ENCODE data around the gene OSGEPL1.
A peak's percentile ranks its signal among the peaks of the same experiment; 100 is the strongest.
"Not testable (repeated sequence)": the region's sequence is repeated elsewhere in the genome, so short reads cannot be mapped to it uniquely, and the experiment has no call there.

The OSGEPL1 gene

DNA sequence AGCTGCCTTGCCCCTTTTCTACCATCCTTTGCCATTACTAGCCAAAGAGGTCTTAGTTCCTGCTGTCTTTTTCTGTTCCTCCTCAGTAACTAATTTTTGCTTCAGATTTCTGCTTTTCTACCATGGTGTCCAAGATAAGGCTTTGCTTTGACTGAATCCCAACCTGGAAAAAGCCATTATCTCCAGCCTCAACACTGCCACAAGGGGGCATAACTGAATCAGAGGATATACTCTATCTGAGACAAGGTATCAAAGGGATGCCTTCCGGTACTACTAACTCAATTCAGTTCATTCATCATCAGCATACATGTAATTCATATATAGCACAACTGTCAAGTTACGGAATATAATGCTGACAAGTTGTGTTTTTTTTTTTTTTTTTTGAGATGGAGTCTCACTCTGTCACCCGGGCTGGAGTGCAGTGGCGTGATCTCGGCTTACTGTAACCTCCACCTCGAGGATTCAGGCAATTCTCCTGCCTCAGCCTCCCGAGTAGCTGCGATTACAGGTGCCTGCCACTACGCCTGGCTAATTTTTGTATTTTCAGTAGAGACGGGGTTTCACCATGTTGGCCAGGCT, 11.4 kb downstream of the OSGEPL1 start:
- peak; percentile 57 to 58 for DNase-seq

DNA sequence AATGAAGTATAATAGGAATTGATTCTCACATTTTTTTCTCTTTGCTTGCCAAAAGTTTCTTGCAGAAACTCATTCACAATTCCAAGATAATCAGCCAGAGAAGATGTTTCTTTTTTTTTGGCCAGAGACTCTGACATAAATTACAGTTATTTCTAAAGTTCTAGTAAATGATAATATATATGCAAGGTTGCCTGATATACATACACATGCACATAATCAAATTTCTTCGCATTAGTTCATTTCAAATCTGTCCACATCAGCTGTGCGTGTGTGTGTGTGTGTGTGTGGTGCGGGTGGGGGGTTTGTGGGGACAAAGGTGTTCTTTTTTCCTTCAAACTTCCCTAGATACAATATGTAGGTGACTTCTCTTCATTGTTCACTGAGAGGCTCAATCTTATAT, 33.2 kb downstream of the OSGEPL1 start:
- no peak for DNase-seq

DNA sequence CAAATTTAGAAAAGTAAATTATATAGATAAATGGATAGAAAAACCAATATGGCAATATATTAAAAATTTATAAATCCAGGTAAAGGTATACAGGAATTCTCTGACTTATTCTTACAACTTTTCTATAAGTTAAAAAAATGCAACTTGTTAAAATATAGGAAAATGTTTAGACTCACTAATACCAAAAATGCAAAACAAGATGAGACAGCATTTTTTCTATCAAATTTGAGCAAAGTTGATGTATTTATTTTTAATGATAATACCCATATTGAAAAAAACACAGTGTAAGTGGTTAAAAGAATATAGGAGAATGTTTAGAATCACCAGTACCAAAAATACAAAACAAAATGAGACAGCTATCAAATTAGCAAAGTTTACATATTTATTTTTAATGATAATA, 35.7 kb downstream of the OSGEPL1 start:
- DNase-seq: no peak

DNA sequence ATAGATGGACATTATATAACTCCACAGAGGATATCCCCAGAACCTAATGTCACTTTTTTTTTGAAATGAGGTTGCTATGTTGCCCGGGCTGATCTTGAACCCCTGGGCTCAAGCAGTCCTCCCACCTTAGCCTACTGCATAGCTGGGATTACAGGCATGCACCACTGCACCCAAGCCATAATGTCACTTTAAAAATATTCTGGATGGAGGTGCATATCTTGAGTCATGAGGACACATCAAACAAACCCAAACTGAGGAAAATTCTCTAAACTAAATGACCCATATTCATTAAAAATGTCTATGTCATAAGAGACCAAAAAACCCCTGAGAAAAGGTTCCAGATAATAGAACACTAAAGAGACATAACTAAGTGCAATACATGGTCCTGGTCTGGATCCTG, 36.3 kb downstream of the OSGEPL1 start:
- DNase-seq: no peak

DNA sequence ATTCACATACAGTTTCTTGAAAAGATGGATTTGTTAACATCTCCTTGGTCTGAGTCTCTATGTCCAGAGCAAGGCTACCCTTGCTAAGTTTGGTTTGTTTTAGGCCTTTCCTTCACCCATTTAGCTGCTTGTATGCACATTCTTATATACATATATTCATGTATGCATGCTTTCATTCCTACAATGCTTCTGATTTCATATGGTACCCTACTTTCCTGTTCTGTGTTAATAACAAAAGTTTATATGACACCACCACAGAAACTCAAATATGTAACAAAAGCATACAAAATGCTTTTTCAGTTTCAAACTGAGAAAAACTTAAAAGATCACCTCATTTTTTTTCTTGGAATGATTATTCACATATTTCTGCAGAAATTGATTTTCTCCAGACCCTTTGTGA, 39.4 kb downstream of the OSGEPL1 start:
- DNase-seq: no peak

DNA sequence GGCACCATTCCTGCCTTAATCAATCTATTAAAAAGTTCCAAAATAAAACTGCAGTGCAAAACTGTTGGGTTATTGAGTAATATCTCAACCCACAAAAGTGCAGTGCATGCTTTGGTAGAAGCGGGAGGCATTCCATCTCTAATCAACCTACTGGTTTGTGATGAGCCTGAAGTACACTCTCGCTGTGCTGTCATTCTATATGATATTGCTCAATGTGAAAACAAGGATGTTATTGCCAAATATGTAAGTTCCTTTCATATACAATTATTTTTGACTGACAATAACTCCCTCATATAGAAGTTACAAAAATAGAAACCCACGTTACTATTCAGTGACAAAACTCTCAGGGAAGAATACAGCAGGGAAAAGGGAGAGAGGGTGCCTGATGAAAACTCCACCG, 43.0 kb downstream of the OSGEPL1 start:
- DNase-seq: peak; percentile 51 to 69

DNA sequence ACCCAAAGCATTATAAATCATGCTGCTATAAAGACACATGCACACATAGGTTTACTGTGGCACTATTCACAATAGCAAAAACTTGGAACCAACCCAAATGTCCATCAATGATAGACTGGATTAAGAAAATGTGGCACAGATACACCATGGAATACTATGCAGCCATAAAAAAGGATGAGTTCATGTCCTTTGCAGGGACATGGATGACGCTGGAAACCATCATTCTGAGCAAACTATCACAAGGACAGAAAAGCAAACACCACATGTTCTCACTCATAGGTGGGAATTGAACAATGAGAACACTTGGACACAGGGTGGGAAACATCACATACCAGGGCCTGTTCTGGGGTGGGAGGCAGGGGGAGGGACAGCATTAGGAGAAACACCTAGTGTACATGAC, 45.0 kb downstream of the OSGEPL1 start:
- not testable (repeated sequence) for DNase-seq

DNA sequence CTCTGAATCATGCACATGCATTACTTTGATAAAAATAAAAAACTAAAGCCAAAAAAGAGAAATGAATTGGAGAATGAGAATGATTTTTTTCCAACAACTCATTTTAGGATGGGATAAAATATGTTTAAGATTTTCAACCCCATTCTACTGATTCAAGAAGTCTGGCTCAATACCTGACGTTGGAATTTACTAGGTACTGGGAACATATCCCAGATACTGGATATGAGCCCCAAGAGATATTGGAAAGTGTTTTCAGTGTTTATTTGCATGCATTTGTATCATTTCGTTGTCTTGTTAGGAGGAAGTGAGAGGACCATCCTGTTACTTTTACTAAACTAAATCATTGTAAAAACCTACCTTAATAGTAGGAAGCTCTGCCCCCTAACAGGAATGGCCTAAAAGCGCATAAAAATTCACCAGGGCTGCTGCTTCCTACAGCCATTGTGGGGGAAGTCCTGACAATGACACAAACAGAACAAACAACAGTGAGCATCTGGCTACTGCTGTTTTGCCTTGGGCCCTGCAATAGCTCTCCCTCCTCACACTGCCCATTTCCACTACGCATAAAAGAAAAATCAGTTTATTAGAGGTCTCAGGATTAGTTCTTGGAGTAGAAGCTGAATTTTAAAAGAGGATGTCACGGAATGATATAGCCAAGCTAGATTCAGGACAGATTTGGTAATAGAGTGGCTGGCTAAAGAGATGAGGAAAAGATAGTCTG, 52.9 kb downstream of the OSGEPL1 start:
- DNase-seq: no peak

DNA sequence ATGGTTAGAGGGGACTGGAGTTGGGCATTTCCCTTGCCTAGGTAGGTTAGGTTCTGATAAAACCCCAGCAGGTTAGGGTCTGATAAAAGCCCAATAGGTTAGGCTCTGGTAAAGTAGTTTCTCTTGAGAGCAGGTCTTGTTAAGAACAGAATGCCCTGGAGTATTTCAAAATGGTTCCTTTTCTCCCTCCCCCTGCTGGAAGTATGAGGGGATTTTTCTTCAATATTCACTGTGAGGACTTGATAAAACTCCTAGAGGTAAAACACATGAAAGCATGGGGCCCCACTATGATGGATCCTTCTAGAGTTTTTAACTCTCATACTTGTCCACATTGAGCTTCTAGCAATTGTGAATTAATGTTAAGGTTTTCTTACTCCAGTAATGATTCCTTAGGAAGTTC, 60.5 kb downstream of the OSGEPL1 start:
- no peak for DNase-seq

DNA sequence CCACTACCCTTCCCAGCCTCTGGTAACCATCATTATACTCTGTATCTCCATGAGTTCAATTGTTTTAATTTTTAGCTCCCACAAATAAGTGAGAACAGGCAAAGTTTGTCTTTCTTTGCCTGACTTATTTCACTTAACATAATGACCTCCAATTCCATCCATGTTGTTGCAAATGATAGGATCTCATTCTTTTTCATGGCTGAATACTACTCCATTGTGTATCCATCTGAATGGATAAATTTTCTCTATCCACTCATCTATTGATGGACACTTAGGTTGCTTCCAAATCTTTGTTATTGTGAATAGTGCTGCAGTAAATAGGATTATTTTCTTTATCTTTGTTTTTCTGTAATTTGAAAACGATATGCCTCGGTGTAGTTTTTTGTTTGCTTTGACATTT, 61.9 kb downstream of the OSGEPL1 start:
- no peak for DNase-seq

DNA sequence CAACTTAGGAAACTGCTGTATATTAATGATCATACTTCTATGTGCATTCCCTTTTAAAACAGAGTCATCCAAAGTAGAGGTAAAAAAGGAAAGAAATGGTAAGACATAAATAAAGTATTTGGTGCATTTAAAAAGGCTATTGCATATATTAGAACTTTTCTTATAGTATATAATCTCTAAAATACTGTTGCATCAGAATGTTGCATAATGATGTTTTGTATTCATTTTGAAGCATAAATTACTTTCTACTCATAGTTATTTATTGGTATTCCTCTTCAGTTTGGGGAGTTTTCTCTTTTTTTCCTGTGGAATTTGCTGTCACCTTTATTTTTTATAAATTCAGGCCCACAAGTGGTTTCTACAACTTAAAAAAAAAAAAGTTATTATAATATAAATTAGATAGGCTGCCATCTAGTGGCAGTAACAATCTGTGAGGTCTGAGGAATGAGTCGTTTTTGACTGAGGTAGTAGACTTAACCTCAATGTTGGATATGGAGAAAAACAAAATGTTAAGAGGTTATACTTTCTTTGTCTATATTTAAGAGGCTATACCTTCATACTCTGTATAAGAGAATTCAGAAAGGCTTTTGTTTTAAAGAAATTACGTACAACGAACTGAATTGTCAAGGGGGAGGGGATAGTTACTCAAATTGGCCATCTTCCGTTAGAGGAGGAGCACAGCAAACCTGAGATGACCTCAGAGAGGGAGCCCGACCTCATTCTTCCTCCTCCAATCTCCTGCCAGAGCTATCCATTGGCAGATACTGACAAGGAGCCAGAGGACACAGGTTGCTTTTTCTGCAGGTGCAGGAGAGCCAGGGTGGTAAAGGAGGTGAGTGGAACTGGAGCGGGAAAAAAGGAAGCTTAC, 64.3 kb downstream of the OSGEPL1 start:
- DNase-seq: peak; percentile 43 to 67

All from inflammatory macrophage (primary cell).